GM21447 (cell line): ENCODE measurements around the gene CTU2.
A peak's percentile ranks its signal among the peaks of the same experiment; 100 is the strongest.

ENCODE experiments used
- ATAC-seq: cut with Tn5 transposase; IDR thresholded peaks from one replicate; pipeline ENCODE4 v1.9.1; 2021; ENCODE audit not compliant: unreplicated experiment

The CTU2 gene

DNA sequence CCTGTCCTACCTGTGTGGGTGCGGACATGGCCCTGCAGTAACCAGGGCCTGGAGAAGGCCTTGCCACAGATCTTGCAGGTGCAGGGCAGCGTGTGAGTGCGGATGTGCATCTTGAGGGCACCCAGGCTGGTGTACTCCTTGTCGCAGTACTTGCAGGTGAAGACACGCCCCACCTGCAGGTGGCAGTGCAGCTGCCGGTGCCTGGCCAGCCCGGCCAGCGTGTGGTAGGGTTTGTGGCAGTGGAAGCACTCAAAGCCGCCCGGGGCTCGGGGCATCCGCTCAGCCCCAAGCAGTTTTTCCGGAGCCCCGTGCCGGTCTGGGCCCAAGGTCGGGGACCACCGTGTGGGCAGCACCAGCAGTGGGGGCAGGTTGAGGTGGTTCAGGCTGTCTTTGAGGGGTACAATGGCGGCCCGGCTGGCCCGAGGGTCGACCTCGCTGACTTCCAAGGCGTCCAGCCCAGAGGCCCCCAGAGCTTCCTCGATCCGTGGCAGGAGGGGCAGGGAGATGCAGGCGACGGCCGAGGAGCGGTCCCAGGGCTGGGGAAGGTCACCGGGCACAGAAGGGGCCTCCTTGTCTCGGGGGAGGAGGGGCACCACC, 25.1 kb upstream of the CTU2 start:
- no peak for ATAC-seq

- ATAC-seq, result peak; percentile 69
These were observed 24.4 kb upstream of the CTU2 start for GRCh38 chr16:88681709-88682451.

GRCh38 chr16:88684569-88685155, 21.6 kb upstream of the CTU2 start:
- ATAC-seq, result no peak

DNA sequence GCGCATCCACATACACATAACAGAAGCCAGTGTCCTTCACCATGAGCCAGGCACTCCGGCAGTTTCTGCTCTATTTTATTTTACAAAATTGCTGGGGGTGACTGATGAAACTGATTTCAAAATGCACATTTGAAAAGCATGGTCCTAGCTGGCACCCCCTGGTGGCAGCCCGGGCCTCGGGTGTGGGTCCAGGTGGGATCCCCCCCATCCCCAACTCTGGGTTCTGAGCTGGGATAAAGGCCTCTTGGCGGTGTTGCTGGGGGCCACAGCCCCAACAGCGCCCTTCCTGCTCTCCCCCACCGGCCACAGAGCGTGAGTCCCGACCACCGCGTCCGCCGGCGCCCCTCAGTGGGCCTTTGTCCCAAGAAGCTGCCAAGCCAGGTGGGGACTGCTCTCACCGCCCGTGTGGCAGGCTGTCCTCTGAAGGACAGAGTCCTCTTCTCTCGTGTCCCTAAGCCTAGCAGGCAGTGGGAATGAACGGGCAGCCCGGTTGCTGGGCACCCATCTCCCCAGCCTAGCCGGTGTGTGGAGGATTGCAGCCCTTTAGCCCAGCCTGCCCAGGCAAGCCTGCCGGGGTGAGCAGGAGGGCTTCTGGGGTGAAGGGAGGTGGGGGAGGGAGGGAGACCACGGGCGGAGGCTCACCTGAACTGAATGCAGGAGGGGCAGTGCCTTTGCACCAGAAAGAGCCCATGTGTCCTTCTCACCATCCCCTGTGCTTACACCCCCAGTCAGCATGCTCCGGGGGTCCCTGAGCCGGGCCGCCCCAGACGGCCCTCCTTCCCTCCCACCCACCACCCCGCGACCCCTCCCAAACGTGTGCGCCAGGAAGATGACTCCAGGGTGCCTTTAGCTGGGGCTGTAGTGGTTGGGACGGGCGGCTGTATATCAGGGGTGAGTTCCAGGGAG, 20.9 kb upstream of the CTU2 start:
- ATAC-seq, result no peak

DNA sequence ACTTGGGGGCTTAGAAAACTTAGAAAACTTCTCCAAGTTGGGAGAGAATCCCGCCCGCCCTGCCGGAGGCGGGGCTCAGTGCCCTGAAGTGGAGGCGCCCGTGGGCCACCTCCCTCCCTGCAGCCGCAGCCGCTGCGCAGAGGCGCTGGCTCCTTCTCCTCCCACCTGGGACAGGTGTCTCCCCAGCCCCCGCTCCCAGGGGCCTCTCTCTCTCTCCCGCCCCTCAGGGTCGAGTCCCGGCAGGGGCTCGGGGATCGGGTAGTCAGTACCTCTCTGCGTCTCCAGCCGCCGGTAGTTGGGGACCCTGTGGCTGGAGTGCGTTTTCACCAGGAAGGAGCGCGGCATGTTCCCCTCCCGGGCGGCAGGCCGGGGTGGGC, 20.3 kb upstream of the CTU2 start:
- peak; percentile 14 for ATAC-seq

DNA sequence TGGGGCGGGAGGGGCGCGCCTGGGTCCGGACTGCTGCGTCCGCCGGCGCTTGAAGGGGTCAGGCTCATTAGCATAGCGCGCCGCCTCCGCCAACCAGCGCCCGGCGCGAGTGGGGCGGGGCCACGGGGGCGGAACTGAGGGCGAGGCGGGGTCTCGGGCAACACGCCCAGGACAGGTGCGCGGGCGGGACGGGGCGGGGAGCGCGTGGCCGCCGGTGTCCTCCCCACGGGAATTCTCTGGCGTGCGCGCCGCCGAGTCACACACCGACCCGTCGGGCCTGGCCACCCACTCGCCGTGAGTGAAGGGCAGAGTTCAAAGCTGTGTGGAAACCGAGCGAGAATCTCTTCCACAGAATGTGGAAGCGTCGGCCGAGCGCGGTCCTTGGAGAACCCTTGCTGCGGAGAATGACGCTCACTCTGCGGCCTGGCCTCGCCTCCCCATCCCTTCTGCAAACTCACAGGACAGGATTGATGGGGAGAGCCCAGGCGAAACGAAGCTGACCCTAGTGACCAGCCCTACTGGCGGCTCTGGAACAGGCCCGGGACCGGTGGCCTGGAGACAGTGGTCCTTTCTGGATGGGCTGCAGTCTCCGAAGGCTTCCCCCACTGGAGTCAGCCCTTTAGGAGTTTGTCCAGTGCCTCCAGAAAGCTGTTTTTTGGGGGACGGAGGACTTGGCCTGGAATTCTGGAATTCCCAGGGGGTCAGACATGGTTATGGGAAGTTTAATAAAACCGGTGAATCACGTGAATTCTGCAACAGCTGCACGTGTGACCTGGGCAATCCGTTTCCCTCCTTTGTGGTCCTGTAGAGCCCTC, 19.7 kb upstream of the CTU2 start, which contains the start of gene SNAI3:
TSS of gene SNAI3 (minus strand) at position 69 of the 815 bp plus-strand sequence. CDS start 101 bp downstream, outside the sequence.
- ATAC-seq, result peak; percentile 54

- no peak for ATAC-seq
These were observed 19.1 kb upstream of the CTU2 start for GRCh38 chr16:88687254-88687576.

DNA sequence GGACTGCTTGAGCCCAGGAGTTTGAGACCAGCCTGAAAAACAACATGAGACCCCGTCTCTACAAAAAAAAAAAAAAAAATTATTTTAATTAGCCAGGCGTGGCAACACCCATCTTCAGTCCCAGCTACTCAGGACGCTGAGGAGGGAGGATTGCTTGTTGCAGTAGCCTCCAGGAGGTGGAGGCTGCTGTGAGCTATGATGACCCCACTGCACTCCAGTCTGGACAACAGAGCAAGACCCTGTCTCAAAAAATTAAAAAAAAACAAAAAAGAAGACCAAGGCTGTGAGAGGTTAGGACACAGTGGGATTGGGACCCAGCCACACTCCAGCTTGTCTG, 18.7 kb upstream of the CTU2 start:
- no peak for ATAC-seq

DNA sequence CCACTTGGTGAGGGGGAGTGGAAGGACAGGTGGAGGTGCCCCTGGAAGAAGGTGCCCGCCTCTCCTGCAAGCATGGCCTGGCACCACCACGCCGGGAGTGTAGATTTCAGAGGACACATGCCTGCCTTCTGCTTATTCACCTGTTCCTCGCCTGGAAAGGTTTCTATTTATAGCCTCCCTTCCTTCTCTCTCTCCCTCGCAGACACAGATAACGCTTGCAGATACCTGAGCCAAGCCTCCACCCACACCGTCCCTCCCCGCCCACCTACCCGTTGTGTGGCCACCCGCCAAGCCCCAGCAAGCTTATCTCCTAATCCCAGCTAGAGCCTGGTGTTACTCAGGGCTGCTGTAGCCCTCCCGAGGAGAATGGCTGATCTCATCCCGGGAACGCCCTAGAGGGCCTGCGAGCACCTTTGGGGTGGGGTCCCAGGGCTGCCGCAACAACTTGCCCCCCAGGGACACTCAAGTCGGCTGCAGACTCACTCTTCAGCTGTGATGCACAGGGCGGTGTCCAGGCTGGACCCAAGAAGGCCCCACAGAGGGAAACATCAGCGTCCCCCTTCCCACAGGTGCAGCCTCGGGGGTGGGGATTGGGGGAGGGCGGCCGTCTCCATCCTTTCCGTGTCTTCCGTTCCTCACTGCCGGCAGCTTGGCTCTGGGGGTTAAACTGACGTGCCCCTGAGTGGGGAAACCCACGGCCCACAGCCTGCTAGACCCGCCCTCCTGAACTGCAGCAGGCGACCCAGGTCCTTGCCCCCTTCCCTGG, 18.1 kb upstream of the CTU2 start:
- no peak for ATAC-seq

- no peak for ATAC-seq
These were observed 15.8 kb upstream of the CTU2 start for GRCh38 chr16:88690341-88691128.

- no peak for ATAC-seq
These were observed 15.0 kb upstream of the CTU2 start for GRCh38 chr16:88691129-88691813.

GRCh38 chr16:88691924-88692560, 14.3 kb upstream of the CTU2 start:
- no peak for ATAC-seq

DNA sequence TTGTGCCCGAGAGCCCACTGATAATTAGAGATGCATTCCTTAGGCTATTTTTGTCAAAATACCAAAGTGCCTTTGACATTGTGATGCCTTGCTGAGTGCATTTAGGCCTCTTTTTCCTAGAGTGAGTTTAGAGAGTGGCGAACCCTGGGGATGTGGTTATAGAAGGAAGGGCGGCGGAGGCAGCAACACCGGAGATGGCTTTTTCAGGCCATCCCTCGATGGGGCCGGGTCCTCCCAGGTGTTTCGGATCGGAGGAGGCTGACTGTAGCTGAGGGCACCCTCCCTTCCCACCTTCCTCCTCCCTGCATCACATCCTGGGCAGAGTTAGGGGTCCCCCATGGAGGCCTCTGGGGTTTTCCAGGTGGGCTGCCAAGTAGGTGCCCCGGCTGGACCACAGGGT, 13.4 kb upstream of the CTU2 start:
- no peak for ATAC-seq

GRCh38 chr16:88693420-88694177, 12.7 kb upstream of the CTU2 start:
- ATAC-seq, result no peak

- no peak for ATAC-seq
These were observed 11.8 kb upstream of the CTU2 start for GRCh38 chr16:88694221-88695087.

- ATAC-seq, result no peak
These were observed 11.1 kb upstream of the CTU2 start for GRCh38 chr16:88695218-88695617.

- ATAC-seq, result no peak
These were observed 10.6 kb upstream of the CTU2 start for GRCh38 chr16:88695753-88696152.
